Stimulated activated CD8-positive, alpha-beta memory T cell treated with anti-CD3 and anti-CD28 coated beads, Interleukin-4, amount 100 ng/mL, for 4 hours (primary cell): Measurements from ENCODE around the gene ATP8B4.
"Not testable (repeated sequence)": the region's sequence is repeated elsewhere in the genome, so short reads cannot be mapped to it uniquely, and the experiment has no call there.

Experiments used
- DNase-seq, 2 donors: peaks; one replicate each; pipeline ENCODE4 v3.0.0-alpha.2; 2020; ENCODE audit warnings: low read depth in 2 of 2, low spot score in 1 of 2

ATP8B4 gene

GRCh38 chr15:50140983-50141382 is 21.9 kb upstream of the ATP8B4 start:
- DNase-seq = no peak

DNA sequence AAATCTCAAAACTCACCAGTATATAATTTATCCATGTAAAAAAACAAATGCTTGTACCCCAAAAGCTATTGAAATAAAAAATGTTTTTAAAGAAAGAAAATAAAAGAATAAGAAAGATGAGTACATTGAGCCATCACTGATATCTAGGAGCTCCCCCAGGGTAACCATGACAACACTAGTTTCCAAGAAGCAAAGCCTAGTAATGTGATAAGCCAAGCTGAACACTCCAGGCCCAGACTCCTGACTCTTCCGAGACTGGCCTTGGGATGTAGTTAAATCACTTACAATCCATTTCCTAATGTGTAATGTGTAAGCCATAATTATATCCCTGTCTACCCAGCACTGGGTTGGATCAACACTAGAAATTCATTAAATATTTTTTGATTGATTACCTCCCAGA is 21.1 kb upstream of the ATP8B4 start:
- DNase-seq = no peak

DNA sequence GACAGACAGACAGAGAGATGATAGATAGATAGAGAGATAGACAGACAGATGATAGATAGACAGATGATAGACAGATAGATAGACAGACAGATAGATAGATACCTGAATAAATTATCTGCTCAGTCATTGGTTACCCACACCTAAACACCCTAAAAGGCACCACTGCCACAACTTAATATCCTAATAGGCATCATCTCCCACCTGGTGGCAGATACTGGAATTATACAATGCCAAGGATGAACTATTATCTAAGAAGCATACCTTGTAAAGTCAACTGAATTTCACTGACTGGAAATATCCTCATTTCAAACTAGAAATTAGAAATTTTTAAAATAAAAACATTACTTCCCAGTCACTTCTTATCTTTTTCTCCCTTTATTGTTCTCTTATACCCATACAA is 19.4 kb upstream of the ATP8B4 start:
- DNase-seq = no peak

GRCh38 chr15:50137893-50138292 is 18.9 kb upstream of the ATP8B4 start:
- DNase-seq = no peak

GRCh38 chr15:50137330-50137761 is 18.3 kb upstream of the ATP8B4 start:
- DNase-seq = no peak

- no peak for DNase-seq
Measured at GRCh38 chr15:50135031-50135551, 16.1 kb upstream of the ATP8B4 start.

- no peak for DNase-seq
Measured at GRCh38 chr15:50134524-50135024, 15.5 kb upstream of the ATP8B4 start.

DNA sequence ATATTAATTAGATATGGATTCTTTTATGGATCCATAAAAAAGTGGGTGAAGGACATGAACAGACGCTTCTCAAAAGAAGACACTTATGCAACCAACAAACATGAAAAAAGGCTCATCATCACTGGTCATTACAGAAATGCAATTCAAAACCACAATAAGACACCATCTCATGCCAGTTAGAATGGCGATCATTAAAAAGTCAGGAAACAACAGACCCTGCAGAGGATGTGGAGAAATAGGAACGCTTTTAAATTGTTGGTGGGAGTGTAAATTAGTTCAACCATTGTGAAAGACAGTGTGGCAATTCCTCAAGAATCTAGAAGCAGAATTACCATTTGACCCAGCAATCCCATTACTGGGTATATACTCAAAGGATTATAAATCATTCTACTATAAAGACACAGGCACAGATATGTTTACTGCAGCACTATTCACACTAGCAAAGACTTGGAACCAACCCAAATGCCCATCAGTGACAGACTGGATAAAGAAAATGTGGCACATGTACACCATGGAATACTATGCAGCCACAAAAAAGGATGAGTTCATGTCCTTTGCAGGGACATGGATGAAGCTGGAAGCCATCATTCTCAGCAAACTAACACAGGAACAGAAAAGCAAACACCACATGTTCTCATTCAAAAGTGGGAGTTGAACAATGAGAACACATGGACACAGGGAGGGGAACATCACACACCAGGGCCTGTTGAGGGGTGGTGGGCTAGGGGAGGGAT is 13.4 kb upstream of the ATP8B4 start:
- not testable (repeated sequence) for DNase-seq

GRCh38 chr15:50131617-50132016 is 12.6 kb upstream of the ATP8B4 start:
- DNase-seq = no peak

- no peak for DNase-seq
Measured at GRCh38 chr15:50128266-50128665, 9.2 kb upstream of the ATP8B4 start.

GRCh38 chr15:50127255-50127777 is 8.3 kb upstream of the ATP8B4 start:
- DNase-seq = no peak

GRCh38 chr15:50126072-50126471 is 7.0 kb upstream of the ATP8B4 start:
- no peak for DNase-seq

DNA sequence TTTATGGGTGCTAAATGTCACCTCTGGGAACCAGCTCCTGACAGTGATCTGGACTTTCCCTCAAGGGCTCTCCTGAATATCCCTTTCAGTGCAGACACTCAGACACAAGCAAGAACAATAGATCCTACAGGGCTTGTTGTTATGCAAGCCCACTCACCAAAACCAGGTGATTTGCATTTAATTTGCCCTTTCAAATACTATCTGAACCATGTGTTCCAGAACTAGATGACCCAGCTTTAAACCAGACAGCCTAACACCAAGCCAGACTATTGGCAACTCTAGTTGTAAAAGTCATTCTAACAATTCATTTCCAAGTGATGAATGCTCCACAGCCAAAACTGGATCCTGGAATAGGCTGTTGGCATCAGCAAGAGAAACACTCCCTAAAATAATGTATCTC is 5.6 kb upstream of the ATP8B4 start:
- no peak for DNase-seq

DNA sequence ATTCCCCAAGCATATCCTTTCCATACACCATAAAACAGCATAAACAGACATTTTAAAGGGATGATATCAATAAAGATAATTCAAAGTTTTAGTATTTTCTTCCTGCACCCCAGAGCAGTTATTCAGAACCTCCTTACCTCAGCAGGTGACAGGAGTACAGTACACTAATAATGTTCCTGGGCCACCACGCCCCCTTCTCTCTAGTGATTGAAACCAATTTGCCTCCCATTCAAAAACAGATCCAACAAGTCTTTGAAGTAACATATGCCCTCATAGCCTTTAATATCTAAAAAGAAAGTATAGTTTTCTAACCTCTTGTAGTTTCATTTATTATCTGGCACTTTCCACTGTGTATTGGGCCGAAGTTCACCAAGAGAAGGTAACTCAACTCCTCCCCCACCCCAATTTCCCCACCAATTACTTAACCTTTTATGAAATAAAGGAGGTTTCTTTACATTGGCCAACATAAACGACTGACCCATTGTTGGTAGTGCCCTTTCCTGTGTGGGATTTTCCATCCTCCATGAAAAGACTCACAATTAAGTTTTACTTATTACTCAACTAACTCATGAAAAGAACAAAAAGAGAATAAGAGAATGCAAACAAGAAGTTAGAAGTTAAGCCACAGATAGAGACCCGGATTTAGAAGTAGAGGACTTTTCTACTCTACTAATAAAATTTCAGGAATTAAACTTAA is 5.0 kb upstream of the ATP8B4 start:
- no peak for DNase-seq

DNA sequence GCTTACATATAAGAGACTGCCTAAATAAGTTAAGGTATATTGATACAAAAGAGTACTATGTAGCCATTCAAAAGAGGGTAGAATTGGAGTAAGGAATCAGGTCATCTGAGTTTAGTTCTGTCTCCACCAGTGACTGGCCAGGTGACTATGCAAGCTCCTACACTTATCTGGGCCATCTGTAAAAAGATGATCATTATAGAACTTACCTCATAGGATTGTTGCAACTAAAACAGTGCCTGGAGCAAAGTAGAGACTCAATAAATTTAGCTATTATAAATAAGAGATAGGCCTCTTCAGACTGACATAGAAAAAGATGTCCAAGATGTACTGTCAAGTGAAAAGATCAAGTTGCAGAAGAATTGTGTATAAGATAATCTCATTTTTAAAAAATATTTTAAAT is 1.7 kb upstream of the ATP8B4 start:
- DNase-seq = no peak

GRCh38 chr15:50117431-50118027 is 1.5 kb downstream of the ATP8B4 start:
- no peak for DNase-seq

DNA sequence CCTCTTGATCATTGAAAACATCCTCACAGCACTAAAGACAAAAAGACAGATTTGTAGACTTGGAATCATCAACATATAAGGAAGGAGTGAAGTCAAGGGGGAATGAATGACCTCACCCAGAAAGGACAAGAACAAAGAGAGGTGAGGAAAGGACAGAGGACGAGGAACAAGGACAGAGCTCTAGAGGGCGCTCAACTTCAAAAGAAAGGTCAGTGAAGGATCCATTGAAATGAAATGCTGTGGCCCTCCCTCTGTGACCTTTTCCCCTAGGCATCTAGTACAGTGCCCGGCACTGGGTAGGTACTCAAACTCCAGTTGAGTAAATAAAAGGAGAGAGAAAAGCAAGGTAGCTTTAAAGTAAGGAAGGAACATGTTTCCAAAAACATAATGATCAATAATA is 2.6 kb downstream of the ATP8B4 start:
- no peak for DNase-seq

- no peak for DNase-seq
Measured at GRCh38 chr15:50113992-50114780, 4.8 kb downstream of the ATP8B4 start.

DNA sequence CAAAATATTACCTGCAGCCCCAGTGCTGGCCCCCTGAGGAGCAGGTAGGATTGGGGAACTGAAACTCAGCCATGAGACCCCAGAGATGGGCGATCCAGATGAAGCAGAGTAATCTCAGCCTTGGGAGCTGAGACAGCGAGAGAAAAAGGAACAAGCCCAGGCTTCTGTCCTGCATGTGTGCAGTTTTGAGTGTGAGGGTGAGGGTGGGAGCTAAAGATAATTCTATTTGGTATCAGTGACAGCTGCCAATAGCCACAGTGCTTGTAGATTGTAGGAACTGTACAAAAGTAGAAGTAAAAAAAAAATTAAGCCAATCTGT is 5.9 kb downstream of the ATP8B4 start:
- no peak for DNase-seq

- DNase-seq = no peak
Measured at GRCh38 chr15:50112488-50113186, 6.4 kb downstream of the ATP8B4 start.
